22Rv1 (cell line): ENCODE data around the gene ALPI.

Experiments
- ZFX ChIP-seq: fragments of 450-650 bp; IDR thresholded peaks from 2 replicates; pipeline ENCODE4 v1.6.1; 2017; ENCODE audit warnings: antibody characterized with exemption, borderline replicate concordance
- TF ChIP-seq, protein P1 (sequence below): fragments of 450-650 bp; IDR thresholded peaks from 2 replicates; pipeline ENCODE4 v1.5.1; 2017; ENCODE audit warnings: mild to moderate bottlenecking

DNA sequence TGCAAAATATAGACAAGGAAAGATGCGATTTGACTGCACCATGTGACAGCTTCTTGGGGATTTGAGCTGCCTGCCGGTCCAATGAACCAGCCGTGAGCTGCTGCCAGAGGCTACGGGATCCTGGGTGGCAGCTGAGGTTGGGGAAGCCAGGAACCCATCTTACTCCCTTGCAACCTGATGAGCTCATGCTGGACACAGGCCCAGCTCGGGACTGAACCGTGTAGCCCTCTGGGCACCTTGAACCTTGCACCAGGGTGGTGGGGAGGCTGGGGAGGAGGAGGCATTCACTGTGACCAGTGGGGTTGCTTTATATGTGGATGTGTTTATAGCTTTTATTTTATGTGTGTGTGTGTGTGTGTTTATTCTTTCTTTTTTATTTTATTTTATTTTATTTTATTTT lies 9.1 kb downstream of the ALPI start:
- TF ChIP-seq, protein P1, sequence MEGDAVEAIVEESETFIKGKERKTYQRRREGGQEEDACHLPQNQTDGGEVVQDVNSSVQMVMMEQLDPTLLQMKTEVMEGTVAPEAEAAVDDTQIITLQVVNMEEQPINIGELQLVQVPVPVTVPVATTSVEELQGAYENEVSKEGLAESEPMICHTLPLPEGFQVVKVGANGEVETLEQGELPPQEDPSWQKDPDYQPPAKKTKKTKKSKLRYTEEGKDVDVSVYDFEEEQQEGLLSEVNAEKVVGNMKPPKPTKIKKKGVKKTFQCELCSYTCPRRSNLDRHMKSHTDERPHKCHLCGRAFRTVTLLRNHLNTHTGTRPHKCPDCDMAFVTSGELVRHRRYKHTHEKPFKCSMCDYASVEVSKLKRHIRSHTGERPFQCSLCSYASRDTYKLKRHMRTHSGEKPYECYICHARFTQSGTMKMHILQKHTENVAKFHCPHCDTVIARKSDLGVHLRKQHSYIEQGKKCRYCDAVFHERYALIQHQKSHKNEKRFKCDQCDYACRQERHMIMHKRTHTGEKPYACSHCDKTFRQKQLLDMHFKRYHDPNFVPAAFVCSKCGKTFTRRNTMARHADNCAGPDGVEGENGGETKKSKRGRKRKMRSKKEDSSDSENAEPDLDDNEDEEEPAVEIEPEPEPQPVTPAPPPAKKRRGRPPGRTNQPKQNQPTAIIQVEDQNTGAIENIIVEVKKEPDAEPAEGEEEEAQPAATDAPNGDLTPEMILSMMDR, result no peak
- no peak for TF ChIP-seq ZFX
